Measurements from ENCODE around the gene EDN1. TPM values are rescaled to one million over a fixed set of nuclear protein-coding genes. Genes with fewer than 3 reads are reported as not detected.

Gene EDN1
- total and polyA plus RNA-seq, 10 of the 15 experiments (the other 5 are each of a cell fraction or from before 2014, with no cell fraction given), result 2.0 to 6.6 (median 3.1) TPM

- TF ChIP-seq BCLAF1 (IDR thresholded peaks at IDR 0.05) (no peak), HDAC2 (IDR thresholded peaks at IDR 0.05) (no peak), JUNB (IDR thresholded peaks at IDR 0.05) (no peak), RUNX3 (IDR thresholded peaks at IDR 0.05; ENCODE audit: low read length) (no peak)
- TF ChIP-seq, protein P1, sequence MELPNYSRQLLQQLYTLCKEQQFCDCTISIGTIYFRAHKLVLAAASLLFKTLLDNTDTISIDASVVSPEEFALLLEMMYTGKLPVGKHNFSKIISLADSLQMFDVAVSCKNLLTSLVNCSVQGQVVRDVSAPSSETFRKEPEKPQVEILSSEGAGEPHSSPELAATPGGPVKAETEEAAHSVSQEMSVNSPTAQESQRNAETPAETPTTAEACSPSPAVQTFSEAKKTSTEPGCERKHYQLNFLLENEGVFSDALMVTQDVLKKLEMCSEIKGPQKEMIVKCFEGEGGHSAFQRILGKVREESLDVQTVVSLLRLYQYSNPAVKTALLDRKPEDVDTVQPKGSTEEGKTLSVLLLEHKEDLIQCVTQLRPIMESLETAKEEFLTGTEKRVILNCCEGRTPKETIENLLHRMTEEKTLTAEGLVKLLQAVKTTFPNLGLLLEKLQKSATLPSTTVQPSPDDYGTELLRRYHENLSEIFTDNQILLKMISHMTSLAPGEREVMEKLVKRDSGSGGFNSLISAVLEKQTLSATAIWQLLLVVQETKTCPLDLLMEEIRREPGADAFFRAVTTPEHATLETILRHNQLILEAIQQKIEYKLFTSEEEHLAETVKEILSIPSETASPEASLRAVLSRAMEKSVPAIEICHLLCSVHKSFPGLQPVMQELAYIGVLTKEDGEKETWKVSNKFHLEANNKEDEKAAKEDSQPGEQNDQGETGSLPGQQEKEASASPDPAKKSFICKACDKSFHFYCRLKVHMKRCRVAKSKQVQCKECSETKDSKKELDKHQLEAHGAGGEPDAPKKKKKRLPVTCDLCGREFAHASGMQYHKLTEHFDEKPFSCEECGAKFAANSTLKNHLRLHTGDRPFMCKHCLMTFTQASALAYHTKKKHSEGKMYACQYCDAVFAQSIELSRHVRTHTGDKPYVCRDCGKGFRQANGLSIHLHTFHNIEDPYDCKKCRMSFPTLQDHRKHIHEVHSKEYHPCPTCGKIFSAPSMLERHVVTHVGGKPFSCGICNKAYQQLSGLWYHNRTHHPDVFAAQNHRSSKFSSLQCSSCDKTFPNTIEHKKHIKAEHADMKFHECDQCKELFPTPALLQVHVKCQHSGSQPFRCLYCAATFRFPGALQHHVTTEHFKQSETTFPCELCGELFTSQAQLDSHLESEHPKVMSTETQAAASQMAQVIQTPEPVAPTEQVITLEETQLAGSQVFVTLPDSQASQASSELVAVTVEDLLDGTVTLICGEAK (IDR thresholded peaks at IDR 0.05; ENCODE audit: borderline replicate concordance), result no peak
- TF ChIP-seq, protein P2, sequence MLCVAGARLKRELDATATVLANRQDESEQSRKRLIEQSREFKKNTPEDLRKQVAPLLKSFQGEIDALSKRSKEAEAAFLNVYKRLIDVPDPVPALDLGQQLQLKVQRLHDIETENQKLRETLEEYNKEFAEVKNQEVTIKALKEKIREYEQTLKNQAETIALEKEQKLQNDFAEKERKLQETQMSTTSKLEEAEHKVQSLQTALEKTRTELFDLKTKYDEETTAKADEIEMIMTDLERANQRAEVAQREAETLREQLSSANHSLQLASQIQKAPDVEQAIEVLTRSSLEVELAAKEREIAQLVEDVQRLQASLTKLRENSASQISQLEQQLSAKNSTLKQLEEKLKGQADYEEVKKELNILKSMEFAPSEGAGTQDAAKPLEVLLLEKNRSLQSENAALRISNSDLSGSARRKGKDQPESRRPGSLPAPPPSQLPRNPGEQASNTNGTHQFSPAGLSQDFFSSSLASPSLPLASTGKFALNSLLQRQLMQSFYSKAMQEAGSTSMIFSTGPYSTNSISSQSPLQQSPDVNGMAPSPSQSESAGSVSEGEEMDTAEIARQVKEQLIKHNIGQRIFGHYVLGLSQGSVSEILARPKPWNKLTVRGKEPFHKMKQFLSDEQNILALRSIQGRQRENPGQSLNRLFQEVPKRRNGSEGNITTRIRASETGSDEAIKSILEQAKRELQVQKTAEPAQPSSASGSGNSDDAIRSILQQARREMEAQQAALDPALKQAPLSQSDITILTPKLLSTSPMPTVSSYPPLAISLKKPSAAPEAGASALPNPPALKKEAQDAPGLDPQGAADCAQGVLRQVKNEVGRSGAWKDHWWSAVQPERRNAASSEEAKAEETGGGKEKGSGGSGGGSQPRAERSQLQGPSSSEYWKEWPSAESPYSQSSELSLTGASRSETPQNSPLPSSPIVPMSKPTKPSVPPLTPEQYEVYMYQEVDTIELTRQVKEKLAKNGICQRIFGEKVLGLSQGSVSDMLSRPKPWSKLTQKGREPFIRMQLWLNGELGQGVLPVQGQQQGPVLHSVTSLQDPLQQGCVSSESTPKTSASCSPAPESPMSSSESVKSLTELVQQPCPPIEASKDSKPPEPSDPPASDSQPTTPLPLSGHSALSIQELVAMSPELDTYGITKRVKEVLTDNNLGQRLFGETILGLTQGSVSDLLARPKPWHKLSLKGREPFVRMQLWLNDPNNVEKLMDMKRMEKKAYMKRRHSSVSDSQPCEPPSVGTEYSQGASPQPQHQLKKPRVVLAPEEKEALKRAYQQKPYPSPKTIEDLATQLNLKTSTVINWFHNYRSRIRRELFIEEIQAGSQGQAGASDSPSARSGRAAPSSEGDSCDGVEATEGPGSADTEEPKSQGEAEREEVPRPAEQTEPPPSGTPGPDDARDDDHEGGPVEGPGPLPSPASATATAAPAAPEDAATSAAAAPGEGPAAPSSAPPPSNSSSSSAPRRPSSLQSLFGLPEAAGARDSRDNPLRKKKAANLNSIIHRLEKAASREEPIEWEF (IDR thresholded peaks at IDR 0.05; ENCODE audit: insufficient replicate concordance, low read depth, low read length), result no peak
- TF ChIP-seq, protein P3, sequence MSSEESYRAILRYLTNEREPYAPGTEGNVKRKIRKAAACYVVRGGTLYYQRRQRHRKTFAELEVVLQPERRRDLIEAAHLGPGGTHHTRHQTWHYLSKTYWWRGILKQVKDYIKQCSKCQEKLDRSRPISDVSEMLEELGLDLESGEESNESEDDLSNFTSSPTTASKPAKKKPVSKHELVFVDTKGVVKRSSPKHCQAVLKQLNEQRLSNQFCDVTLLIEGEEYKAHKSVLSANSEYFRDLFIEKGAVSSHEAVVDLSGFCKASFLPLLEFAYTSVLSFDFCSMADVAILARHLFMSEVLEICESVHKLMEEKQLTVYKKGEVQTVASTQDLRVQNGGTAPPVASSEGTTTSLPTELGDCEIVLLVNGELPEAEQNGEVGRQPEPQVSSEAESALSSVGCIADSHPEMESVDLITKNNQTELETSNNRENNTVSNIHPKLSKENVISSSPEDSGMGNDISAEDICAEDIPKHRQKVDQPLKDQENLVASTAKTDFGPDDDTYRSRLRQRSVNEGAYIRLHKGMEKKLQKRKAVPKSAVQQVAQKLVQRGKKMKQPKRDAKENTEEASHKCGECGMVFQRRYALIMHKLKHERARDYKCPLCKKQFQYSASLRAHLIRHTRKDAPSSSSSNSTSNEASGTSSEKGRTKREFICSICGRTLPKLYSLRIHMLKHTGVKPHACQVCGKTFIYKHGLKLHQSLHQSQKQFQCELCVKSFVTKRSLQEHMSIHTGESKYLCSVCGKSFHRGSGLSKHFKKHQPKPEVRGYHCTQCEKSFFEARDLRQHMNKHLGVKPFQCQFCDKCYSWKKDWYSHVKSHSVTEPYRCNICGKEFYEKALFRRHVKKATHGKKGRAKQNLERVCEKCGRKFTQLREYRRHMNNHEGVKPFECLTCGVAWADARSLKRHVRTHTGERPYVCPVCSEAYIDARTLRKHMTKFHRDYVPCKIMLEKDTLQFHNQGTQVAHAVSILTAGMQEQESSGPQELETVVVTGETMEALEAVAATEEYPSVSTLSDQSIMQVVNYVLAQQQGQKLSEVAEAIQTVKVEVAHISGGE (CRISPR knock-in tag; IDR thresholded peaks at IDR 0.05), result no peak
Measured at GRCh38 chr6:12280902-12281301, 9.3 kb upstream of the EDN1 start (continued).
